ENCODE results near the gene SLC25A12. TPM values are rescaled to one million over a fixed set of nuclear protein-coding genes. Genes with fewer than 3 reads are reported as not detected.

SLC25A12 gene
- total and polyA plus RNA-seq, 7 donors: 12.0 to 77.8 (median 53.5) TPM

DNA sequence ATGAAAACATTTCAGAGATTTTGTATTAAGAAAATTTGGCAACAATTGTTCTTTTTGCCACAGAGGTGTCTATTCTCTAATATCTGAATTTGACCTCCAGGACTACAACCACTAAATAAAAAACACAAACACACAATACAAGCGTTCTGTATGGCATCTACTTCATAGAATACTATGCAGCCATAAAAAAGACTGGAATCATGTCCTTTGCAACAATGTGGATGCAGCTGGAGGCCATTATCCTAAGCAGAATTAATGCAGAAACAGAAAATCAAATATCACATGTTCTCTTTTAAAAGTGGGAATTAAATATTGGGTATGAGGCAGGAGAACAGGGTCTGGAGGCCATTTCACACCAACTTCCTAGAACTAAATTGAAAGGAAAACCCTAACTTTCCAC, 19.5 kb downstream of the SLC25A12 start:
- Histone ChIP-seq H3K4me1 (peaks cover 0 to 37% (median 19%) of the 10 kb centered on the region in 4 donors), H3K9me3 (peaks cover 0 to 2% (median 0%) of the 10 kb centered on the region in 4 donors), H3K27ac (no peak overlapping the region), H3K27me3 (no peaks in the 10 kb centered on the region), H3K4me3 (no peak overlapping the region), H3K36me3 (no peaks in the 10 kb centered on the region)
- TF ChIP-seq POLR2AphosphoS5 (IDR thresholded peaks at IDR 0.05): no peak
- no peak for TF ChIP-seq EP300 (IDR thresholded peaks at IDR 0.05)
- no peak for TF ChIP-seq POLR2A (IDR thresholded peaks at IDR 0.05)
- TF ChIP-seq CTCF (IDR thresholded peaks at IDR 0.05): no peak
- intact Hi-C loops (cut with DNase I): no loop called here
- WGBS, 2 donors: 98 to 100% methylated on average over 1 of the region's 1 CpG
- DNase-seq: no peak

GRCh38 chr2:171864357-171864985, 29.6 kb downstream of the SLC25A12 start:
- no peaks in the 10 kb centered on the region for H3K9me3 ChIP-seq
- WGBS, 2 donors: 83 to 94% methylated on average over 5 of the region's 5 CpGs
- H3K27me3 ChIP-seq: no peaks in the 10 kb centered on the region
- H3K4me1 ChIP-seq: no peaks in the 10 kb centered on the region
- intact Hi-C loops (cut with DNase I): no loop called here
- H3K27ac ChIP-seq: no peak overlapping the region
- TF ChIP-seq POLR2A (IDR thresholded peaks at IDR 0.05): no peak
- no peak for TF ChIP-seq CTCF (IDR thresholded peaks at IDR 0.05)
- TF ChIP-seq POLR2AphosphoS5 (IDR thresholded peaks at IDR 0.05): no peak
- no peak for TF ChIP-seq EP300 (IDR thresholded peaks at IDR 0.05)
- DNase-seq: no peak
- no peak overlapping the region for H3K4me3 ChIP-seq
- peaks cover 0 to 10% (median 0%) of the 10 kb centered on the region in 4 donors for H3K36me3 ChIP-seq

- no peaks in the 10 kb centered on the region for H3K9me3 ChIP-seq
- WGBS, 2 donors: 96 to 100% methylated on average over 3 of the region's 3 CpGs
- TF ChIP-seq POLR2A (IDR thresholded peaks at IDR 0.05) (no peak), EP300 (IDR thresholded peaks at IDR 0.05) (no peak), POLR2AphosphoS5 (IDR thresholded peaks at IDR 0.05) (no peak), CTCF (IDR thresholded peaks at IDR 0.05) (no peak)
- H3K27me3 ChIP-seq: no peaks in the 10 kb centered on the region
- no peak for DNase-seq
- peaks cover 0 to under 1% (median 0%) of the 10 kb centered on the region in 4 donors for H3K36me3 ChIP-seq
- no peak overlapping the region for H3K4me3 ChIP-seq
- intact Hi-C loops (cut with DNase I): no loop called here
- no peak overlapping the region for H3K27ac ChIP-seq
- no peaks in the 10 kb centered on the region for H3K4me1 ChIP-seq
Observed at GRCh38 chr2:171862501-171862900, 31.5 kb downstream of the SLC25A12 start.

DNA sequence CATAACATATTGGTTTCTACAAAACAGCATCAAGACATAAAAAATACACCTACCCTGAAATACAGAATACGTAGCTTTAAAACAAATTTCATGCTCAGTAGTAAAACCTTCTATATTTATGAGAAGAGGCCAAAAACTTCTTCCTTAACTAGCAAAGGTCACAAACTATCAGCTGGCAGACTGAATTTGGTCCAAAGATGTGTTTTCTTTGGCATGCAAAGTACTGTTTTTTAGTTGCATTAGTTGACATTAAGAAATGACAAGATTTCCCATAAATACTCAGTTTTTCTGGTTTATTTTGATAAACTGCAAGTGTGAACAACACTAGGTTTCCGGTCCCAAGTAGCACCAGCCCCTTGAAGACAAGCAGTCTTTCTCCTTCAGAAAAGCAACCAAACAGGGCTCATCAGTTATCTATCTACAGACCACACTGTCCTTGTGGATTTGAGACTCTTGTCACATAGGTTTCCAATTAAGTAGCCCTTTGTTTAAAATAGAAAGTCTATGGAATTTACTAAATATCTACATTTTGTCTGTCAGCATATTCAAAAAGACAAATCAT, 35.6 kb downstream of the SLC25A12 start:
- DNase-seq: no peak
- intact Hi-C loops (cut with DNase I): no loop called here
- Histone ChIP-seq H3K9me3 (no peaks in the 10 kb centered on the region), H3K27me3 (no peaks in the 10 kb centered on the region), H3K4me3 (no peak overlapping the region), H3K4me1 (no peaks in the 10 kb centered on the region), H3K27ac (no peak overlapping the region), H3K36me3 (peaks cover 0 to 12% (median 2%) of the 10 kb centered on the region in 4 donors)
- WGBS, 2 donors: 86 to 96% methylated on average over 2 of the region's 2 CpGs
- no peak for TF ChIP-seq POLR2AphosphoS5 (IDR thresholded peaks at IDR 0.05)
- TF ChIP-seq CTCF (IDR thresholded peaks at IDR 0.05): no peak
- no peak for TF ChIP-seq POLR2A (IDR thresholded peaks at IDR 0.05)
- TF ChIP-seq EP300 (IDR thresholded peaks at IDR 0.05): no peak

Measured in sigmoid colon (tissue), 7 donors.